Activated T-cell treated with anti-CD3 and anti-CD28 coated beads, Interleukin-2, amount 50 U/mL, for 24 hours (primary cell): ENCODE measurements around the gene HDAC4.
A peak's percentile ranks its signal among the peaks of the same experiment; 100 is the strongest.

Experiments
- DNase-seq: peaks from one replicate; pipeline ENCODE4 v3.0.0-alpha.2; 2020
- H3K27ac Mint-ChIP-seq: 2 replicates; pipeline ENCODE4 v1.8.0; 2020; ENCODE audit warnings: mild to moderate bottlenecking, mixed read lengths
- H3K27me3 Mint-ChIP-seq: 2 replicates; pipeline ENCODE4 v1.8.0; 2020; ENCODE audit warnings: mixed read lengths
- H3K36me3 Mint-ChIP-seq: 2 replicates; pipeline ENCODE4 v1.8.0; 2020; ENCODE audit warnings: low read depth, mixed read lengths
- H3K4me1 Mint-ChIP-seq: 2 replicates; pipeline ENCODE4 v1.8.0; 2020; ENCODE audit warnings: low read depth, mixed read lengths
- H3K4me3 Mint-ChIP-seq: 2 replicates; pipeline ENCODE4 v1.8.0; 2020; ENCODE audit warnings: mild to moderate bottlenecking, moderate library complexity, mixed read lengths
- H3K9me3 Mint-ChIP-seq: 2 replicates; pipeline ENCODE4 v1.8.0; 2020; ENCODE audit warnings: mixed read lengths

The HDAC4 gene

DNA sequence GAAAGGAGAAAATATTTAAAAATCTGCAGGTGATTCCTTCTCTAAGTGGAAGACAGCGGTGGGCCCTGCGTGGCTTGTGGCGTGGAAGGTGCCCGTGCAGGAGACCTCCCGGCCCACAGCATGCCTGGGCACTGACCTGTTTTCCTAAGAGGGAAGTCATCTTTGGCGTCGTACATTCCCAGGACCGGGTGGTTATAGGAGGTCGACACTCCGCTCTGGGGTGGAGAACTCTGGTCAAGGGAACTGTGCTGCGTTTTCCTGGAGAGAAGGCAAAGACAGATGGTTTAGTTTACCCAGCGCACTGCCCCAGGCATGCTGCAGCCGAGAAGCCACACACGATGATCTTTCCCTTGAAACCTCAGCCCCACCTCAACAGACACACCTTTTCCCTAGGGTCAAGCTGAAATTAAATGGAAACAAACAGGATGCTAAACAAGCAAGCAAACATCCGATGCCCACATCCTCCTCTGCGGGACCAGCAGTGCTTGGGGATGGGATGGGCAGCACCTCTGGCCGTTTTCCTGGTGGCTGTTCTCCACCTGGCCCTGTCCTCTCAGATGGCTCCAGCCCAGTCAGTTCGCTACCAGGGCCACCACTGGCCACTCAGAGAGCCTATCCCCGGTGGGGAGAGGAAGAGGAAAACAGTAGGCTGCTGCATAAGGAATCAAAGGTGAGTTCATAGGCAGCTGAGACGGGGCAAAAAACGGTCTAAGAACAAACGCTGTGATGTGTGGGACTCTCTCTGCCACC is 244.1 kb downstream of the HDAC4 start:
- peaks cover 81% of the 10 kb centered on the region for H3K36me3 Mint-ChIP-seq
- peak; percentile 9 for DNase-seq
- H3K4me1 Mint-ChIP-seq, result peaks cover 3% of the 10 kb centered on the region
- no peaks in the 10 kb centered on the region for H3K9me3 Mint-ChIP-seq
- H3K27ac Mint-ChIP-seq, result no peak overlapping the region
- H3K27me3 Mint-ChIP-seq, result no peaks in the 10 kb centered on the region
- no peak overlapping the region for H3K4me3 Mint-ChIP-seq

DNA sequence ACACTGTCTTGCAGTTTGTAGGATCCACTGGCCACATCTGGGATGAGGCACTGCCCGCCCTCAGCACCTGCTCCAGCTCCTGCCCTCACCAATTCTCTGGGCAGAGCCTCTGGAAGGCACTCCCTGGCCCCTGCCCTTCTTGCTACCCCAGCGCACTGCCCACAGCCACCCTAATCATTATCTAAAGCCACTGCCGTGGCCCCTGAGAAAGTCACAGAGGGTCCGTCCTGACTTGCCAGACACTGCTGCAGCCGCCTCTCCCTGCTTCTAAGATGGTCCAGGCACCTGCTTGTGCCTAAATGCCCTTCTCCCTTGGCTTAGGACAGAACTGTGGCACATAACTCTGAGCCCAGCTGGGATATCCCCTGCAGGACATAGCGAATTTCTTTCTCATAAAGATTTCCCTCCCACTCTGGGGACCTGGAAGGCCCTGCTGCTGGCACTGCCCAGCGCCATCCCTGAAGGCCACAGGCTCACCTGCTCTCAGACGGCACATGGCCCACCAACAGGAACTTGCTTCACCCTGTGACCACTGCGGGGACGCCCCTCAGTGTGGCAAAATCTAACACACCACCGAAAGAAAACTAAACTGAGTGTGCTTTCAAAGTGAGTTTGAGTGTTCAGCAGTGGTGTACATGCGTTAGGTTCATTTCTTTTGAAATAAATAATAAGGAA is 244.9 kb downstream of the HDAC4 start:
- no peaks in the 10 kb centered on the region for H3K9me3 Mint-ChIP-seq
- H3K27me3 Mint-ChIP-seq, result no peaks in the 10 kb centered on the region
- H3K36me3 Mint-ChIP-seq, result peaks cover 80% of the 10 kb centered on the region
- DNase-seq, result peak; percentile 24
- no peak overlapping the region for H3K27ac Mint-ChIP-seq
- no peak overlapping the region for H3K4me3 Mint-ChIP-seq
- H3K4me1 Mint-ChIP-seq, result peaks cover 7% of the 10 kb centered on the region

DNA sequence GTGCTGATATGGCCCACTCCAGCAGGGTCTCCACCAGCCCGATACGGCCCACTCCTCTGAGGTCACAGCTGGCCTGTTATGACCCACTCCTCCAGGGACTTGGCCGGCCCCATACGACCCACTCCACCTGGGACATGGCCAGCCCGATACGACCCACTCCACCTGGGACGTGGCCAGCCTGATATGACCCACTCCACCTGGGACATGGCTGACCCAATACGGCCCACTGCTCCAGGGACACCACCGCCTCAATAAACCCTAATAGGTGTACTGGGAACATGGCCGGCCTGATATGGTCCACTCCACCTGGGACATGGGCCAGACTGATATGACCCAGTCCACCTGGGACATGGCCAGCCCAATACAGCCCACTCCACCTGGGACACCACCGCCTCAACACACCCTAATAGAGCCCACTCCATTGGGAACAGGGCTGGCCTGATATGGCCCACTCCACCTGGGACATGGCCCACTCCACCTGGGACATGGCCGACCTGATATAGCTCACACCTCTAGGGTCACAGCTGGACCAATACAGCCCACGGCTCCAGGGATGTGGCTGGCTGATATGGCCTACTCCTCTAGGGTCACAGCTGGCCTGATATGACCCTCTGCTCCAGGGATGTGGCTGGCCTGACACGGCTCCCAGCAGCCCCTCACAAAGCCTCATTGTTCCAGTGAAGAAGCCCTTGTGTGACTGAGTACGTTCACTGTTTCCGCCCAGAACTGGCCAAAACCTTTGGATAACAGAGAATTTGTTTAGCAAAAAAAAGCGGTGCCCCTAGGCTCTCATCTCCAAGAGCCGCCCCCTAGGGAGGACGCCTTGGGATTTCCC is 245.6 kb downstream of the HDAC4 start:
- DNase-seq, result peak; percentile 16
- Mint-ChIP-seq H3K4me1 (peaks cover 13% of the 10 kb centered on the region), H3K27ac (no peak overlapping the region), H3K27me3 (no peaks in the 10 kb centered on the region), H3K9me3 (peaks cover 2% of the 10 kb centered on the region), H3K36me3 (peaks cover 78% of the 10 kb centered on the region), H3K4me3 (no peak overlapping the region)

DNA sequence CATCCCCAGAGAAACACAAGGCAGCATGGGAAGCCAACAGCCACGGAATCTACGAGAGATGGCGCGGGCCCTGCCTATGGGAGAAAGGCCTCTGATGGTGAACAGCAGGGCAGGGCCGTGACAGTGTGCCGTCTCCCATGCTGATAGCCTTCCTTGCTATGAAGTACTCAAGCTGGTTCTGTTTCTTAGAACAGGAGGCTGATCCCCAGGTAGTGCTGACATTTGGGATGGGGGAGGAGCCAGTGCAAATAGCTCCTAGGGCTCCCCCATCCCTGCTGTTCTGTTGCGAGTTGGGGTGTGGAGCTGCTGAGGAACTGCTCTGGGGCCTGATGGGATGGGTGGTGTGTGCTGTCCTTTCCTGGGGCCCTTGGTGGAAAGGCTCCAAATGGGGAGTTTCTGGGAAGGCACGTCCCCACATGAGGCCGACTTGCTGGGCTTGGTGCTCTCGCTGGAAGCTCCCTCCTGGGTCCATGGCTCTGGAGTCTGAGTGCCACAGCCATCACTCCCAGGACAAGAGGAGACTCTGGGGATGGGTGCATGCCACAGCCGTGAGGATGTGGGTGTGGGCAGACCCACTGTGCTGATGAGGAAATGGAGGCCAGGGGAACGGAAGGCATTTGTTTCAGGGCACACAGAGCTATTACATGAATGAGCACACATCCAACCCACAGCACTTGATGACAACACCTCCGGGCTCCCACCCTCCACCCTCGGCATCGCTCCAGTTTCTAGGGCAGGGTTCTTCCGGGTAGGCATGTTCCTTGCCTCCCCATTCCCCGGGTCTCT is 246.8 kb downstream of the HDAC4 start:
- H3K27ac Mint-ChIP-seq, result no peak overlapping the region
- peaks cover 75% of the 10 kb centered on the region for H3K36me3 Mint-ChIP-seq
- peaks cover 4% of the 10 kb centered on the region for H3K9me3 Mint-ChIP-seq
- H3K4me1 Mint-ChIP-seq, result peaks cover 13% of the 10 kb centered on the region
- H3K4me3 Mint-ChIP-seq, result no peak overlapping the region
- peak; percentile 18 for DNase-seq
- H3K27me3 Mint-ChIP-seq, result no peaks in the 10 kb centered on the region

DNA sequence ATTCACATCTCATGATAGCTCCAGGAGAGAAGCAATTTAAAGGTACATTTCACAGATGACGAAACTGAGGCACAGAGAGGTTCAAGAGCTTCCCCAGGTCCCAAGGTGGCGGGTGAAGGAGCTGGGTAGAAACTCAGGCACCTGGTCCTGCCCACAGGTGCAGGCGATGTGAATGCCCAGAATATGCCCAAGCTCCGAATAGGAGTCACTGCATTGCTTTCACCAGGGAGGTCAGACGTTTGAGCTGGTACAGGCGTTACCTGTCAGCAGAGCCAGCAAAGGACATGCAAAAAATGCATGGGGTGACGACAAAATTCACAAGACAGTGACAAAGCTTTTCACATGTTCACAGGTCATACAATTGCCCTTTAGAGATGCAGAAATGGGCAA is 247.9 kb downstream of the HDAC4 start:
- Mint-ChIP-seq H3K27me3 (no peaks in the 10 kb centered on the region), H3K9me3 (peaks cover 4% of the 10 kb centered on the region), H3K4me1 (peaks cover 13% of the 10 kb centered on the region), H3K4me3 (no peak overlapping the region), H3K36me3 (peaks cover 82% of the 10 kb centered on the region), H3K27ac (no peak overlapping the region)
- peak; percentile 5 for DNase-seq

DNA sequence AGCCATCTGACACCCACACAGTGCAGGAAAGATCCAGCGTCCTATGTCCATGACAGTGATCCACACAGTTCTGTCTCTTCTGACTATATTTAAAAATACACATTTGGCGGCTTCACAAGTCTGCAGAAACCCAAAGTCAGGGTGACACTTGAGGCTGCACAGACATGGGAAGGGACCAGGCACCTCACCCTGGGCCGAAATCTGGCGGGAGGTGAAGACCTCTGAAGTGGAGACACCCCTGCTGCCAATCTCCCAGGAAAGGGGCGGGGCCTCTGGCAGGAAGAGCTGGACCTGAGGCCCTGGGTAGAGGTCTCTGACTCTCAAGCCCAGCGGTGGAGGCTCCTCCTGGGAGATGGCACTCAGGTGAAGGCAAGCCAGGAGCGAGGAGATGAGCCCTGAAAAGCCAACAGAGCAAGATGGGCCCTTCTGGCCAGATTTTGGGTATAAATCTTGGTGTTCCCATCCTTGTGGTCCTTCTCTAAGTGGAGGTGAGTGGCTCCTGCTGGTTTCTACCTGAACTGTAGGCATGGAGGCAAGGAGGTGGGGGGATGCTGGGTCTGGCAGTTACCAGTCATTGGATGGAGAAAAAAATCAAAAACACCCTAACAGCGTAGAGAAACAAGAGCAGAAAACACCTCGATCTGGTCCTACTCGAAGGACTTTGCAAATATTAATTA is 248.4 kb downstream of the HDAC4 start:
- Mint-ChIP-seq H3K27ac (peak overlapping the region; percentile 22), H3K27me3 (no peaks in the 10 kb centered on the region), H3K4me1 (peaks cover 13% of the 10 kb centered on the region), H3K4me3 (no peak overlapping the region), H3K36me3 (peaks cover 87% of the 10 kb centered on the region), H3K9me3 (peaks cover 4% of the 10 kb centered on the region)
- peak; percentile 16 for DNase-seq

DNA sequence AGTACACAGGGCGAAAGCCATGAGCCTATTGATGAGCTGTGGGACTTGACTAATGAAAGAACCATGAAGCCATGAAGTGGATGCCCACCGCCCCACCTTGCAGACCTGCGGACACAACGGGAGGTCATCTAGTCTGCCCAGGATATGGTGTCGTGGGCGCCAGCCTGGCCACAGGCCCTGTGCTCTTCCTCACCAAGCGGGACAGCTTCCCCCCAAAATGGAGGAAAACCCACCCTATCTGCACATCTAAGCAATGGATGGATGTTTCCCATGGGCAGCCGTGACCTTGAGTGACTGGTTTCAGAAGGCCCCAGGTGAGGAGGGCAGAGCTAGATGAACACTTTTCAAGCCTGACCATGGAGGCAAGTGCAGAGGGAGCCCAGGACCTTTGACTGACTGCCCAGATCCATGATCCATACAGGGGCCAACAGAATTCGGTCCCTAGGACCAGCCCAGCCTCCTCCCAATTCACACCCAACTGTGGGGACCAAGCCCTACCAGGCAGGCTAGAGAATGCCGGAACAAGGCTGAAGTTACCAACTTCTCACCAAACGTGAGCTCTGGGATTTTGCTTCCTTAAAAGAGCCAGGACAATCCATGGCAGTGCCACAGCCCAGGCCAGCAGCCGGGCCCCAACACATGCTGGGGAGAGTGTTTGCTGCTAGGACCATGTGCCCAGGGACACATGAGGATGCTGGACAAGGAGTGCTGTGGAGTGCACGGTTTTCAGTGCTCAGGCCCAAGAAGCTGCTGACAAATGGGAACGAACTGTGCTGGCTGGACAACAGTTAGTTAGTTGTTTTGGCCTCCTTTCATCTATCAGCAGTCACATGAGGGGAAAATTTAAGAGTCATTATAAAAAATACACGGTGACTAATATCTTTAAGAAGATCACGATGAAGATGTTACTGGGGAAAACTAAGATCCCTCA is 249.4 kb downstream of the HDAC4 start:
- H3K4me3 Mint-ChIP-seq, result no peak overlapping the region
- H3K36me3 Mint-ChIP-seq, result peaks cover 82% of the 10 kb centered on the region
- no peaks in the 10 kb centered on the region for H3K27me3 Mint-ChIP-seq
- H3K9me3 Mint-ChIP-seq, result peaks cover 4% of the 10 kb centered on the region
- H3K27ac Mint-ChIP-seq, result peak overlapping the region; percentile 22
- peaks cover 13% of the 10 kb centered on the region for H3K4me1 Mint-ChIP-seq
- peak; percentile 23 for DNase-seq

DNA sequence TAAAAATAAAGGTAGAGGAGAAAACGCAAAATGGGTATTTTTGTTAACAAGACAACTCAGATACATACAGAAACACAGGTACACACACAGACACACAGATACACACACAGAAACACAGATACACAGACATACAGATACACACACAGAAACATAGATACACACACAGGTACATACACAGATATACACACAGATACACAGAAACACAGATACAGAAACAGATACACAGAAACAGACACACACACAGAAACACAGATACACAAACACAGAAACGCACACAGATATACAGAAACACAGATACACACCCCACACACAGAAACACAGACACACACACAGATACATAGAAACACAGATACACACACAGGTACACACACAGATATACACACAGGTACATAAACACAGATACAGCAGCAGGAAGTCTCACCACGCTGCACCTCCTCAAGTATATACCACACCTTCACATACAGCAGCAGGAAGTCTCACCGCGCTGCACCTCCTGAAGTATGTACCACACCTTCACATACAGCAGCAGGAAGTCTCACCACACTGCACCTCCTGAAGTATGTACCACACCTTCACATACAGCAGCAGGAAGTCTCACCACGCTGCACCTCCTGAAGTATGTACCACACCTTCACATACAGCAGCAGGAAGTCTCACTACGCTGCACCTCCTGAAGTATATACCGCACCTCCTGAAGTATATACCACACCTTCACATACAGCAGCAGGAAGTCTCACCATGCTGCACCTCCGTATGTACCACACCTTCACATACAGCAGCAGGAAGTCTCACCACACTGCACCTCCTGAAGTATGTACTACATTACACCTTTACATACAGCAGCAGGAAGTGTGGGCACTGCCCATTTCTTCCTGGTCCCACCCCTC is 250.5 kb downstream of the HDAC4 start:
- H3K27me3 Mint-ChIP-seq, result no peaks in the 10 kb centered on the region
- H3K4me3 Mint-ChIP-seq, result no peak overlapping the region
- peaks cover 80% of the 10 kb centered on the region for H3K36me3 Mint-ChIP-seq
- peaks cover 18% of the 10 kb centered on the region for H3K4me1 Mint-ChIP-seq
- DNase-seq, result peak; percentile 26
- peaks cover 4% of the 10 kb centered on the region for H3K9me3 Mint-ChIP-seq
- H3K27ac Mint-ChIP-seq, result peak overlapping the region; percentile 47

DNA sequence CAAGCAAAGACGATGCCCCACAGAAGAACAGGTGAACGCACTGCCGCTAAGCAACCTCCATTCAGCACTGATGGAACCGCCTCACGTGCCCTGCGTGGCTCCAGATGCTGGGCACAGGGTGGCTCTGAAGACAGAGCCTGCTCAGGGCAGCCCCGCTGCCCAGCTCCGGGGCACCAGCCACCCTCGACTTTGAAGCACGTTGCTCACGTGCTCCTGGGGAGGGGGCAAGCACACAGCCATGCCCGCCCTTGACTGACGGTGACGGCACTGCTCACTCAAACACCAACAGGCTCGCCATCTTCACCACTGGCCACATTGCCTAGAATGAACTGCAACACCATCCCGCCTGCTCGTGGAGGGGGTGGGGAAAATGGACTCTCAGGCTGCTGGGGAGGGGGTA is 251.3 kb downstream of the HDAC4 start:
- no peak overlapping the region for H3K27ac Mint-ChIP-seq
- peaks cover 18% of the 10 kb centered on the region for H3K4me1 Mint-ChIP-seq
- peak; percentile 12 for DNase-seq
- peaks cover 80% of the 10 kb centered on the region for H3K36me3 Mint-ChIP-seq
- H3K4me3 Mint-ChIP-seq, result no peak overlapping the region
- H3K9me3 Mint-ChIP-seq, result peaks cover 4% of the 10 kb centered on the region
- no peaks in the 10 kb centered on the region for H3K27me3 Mint-ChIP-seq

DNA sequence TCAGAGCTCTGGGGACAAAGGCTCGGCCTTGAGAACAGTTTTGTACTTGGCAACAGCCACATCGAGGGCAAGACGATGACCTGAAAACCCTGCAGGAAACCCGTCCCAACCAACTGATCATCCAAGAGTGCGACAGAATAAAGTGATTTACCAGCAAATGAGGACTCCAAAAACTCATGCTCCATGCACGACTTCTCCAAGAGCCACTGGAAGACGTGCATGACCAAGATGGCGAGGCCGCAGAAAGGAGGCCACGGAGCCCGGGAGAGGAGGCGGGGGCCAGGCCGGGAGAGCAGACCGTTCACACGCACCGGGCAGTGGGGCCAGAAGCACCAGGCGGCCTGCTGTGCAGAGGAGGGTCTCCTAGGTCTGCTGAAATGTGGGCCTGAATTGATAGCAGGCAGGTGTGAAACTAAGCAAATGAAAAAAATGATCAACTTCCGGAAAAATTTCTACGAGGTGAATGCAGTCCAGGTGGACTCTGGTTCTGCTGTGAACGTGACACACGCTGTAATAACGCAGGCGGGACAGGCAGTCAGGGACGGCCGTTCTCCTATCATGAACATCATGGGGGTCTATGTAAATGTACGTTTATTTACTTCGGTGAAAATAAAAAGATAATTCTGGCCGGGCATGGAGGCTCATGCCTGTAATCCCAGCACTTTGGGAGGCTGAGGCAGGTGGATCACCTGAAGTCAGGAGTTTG is 252.2 kb downstream of the HDAC4 start:
- peaks cover 4% of the 10 kb centered on the region for H3K9me3 Mint-ChIP-seq
- H3K4me1 Mint-ChIP-seq, result peaks cover 18% of the 10 kb centered on the region
- H3K27ac Mint-ChIP-seq, result no peak overlapping the region
- no peaks in the 10 kb centered on the region for H3K27me3 Mint-ChIP-seq
- peaks cover 79% of the 10 kb centered on the region for H3K36me3 Mint-ChIP-seq
- no peak for DNase-seq
- no peak overlapping the region for H3K4me3 Mint-ChIP-seq

DNA sequence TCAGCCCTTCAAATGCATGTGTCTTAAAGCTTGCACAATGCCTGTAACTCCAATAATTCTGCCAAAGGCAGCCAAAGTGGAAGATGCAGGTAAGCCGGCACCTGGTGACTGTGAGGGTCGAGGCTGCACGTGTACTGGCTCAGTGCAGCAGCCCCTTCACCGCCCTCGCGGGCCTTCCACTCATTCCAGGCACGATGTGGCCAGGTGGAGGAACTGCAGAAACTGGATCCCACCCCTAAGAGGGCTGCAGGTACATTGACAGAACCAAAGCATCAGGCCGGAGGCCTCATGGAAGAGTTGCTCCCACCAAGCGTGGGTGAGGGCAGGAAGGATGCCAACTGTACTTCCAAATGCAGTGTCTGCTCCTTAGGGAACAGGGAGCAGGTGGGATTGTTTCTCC is 253.4 kb downstream of the HDAC4 start:
- H3K36me3 Mint-ChIP-seq, result peaks cover 78% of the 10 kb centered on the region
- DNase-seq, result no peak
- H3K27me3 Mint-ChIP-seq, result no peaks in the 10 kb centered on the region
- peaks cover 4% of the 10 kb centered on the region for H3K9me3 Mint-ChIP-seq
- no peak overlapping the region for H3K27ac Mint-ChIP-seq
- no peak overlapping the region for H3K4me3 Mint-ChIP-seq
- peaks cover 18% of the 10 kb centered on the region for H3K4me1 Mint-ChIP-seq

DNA sequence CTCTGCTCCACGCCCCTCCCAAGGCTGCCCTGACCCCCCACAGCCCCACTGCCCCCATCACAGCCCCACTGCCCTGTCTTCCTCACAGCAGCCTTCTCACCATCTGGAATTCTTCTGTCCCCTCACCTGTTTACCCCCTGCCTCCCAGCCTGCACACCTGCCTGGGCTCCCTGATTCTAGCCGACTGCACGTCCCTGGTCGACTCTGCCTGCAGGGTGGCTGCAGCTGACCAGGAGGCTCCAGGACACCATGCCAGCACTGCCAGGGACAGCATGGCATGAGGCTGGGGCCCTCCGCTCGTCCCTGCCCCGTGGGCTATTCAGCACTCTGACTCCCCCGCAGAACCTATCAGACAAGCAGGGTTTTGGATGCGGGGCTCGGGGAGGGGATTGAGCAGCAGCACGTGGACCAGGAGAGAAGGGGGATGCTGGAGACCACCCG is 254.1 kb downstream of the HDAC4 start:
- peaks cover 4% of the 10 kb centered on the region for H3K9me3 Mint-ChIP-seq
- H3K36me3 Mint-ChIP-seq, result peaks cover 78% of the 10 kb centered on the region
- peaks cover 15% of the 10 kb centered on the region for H3K4me1 Mint-ChIP-seq
- no peak for DNase-seq
- no peak overlapping the region for H3K27ac Mint-ChIP-seq
- H3K4me3 Mint-ChIP-seq, result no peak overlapping the region
- H3K27me3 Mint-ChIP-seq, result no peaks in the 10 kb centered on the region
